Neural cell (in vitro differentiated cells): ENCODE results near the gene B3GNT5. TPM values are rescaled to one million over a fixed set of nuclear protein-coding genes. Genes with fewer than 3 reads are reported as not detected.

Source experiments
- H2AFZ ChIP-seq: fragments of 200-600, 300-800 bp; sonication (generic), shearing (Covaris generic); 2 replicates; pipeline ENCODE4 v1.6.0; 2014; ENCODE audit warnings: low read depth, mild to moderate bottlenecking, antibody characterized with exemption, low read length, moderate library complexity
- H3F3A ChIP-seq: fragments of 200-600 bp; shearing (Covaris generic); 2 replicates; pipeline ENCODE4 v1.6.1; 2016; ENCODE audit warnings: mild to moderate bottlenecking, moderate library complexity, mixed read lengths, antibody characterized with exemption, low read length; ENCODE audit not compliant: insufficient read depth, poor library complexity, severe bottlenecking
- H3K27ac ChIP-seq: fragments of 200-600, 300-800 bp; sonication (generic), shearing (Covaris generic); 2 replicates; pipeline ENCODE4 v1.5.1; 2014; ENCODE audit warnings: mild to moderate bottlenecking, low read length, moderate library complexity
- H3K27me3 ChIP-seq: fragments of 300-800, 200-600 bp; sonication (generic), shearing (Covaris generic); 2 replicates; pipeline ENCODE4 v1.6.0; 2014; ENCODE audit warnings: mild to moderate bottlenecking, low read depth, low read length, moderate library complexity; ENCODE audit not compliant: insufficient read depth
- H3K36me3 ChIP-seq: fragments of 300-800, 200-600 bp; sonication (generic), shearing (Covaris generic); 2 replicates; pipeline ENCODE4 v1.5.1; 2014; ENCODE audit warnings: mild to moderate bottlenecking, antibody characterized with exemption, low read length, moderate library complexity; ENCODE audit not compliant: insufficient read depth
- H3K4me2 ChIP-seq: fragments of 300-800, 200-600 bp; sonication (generic), shearing (Covaris generic); 2 replicates; pipeline ENCODE4 v1.6.0; 2014; ENCODE audit warnings: mild to moderate bottlenecking, low read length
- H3K4me3 ChIP-seq: fragments of 300-800, 200-600 bp; sonication (generic), shearing (Covaris generic); 2 replicates; pipeline ENCODE4 v1.5.1; 2014; ENCODE audit warnings: mild to moderate bottlenecking, low read length, moderate library complexity
- H3K79me2 ChIP-seq: fragments of 200-600 bp; shearing (Covaris generic); replicated peaks from 2 replicates; pipeline ENCODE4 v1.6.0; 2014; ENCODE audit warnings: mild to moderate bottlenecking, low read length, moderate library complexity; ENCODE audit not compliant: insufficient read depth
- H3K9ac ChIP-seq: fragments of 300-800, 200-600 bp; sonication (generic), shearing (Covaris generic); 2 replicates; pipeline ENCODE4 v1.6.1; 2016; ENCODE audit warnings: mild to moderate bottlenecking, low read length, mixed read lengths
- H3K9me2 ChIP-seq: fragments of 200-600 bp; shearing (Covaris generic); 2 replicates; pipeline ENCODE4 v1.6.1; 2016; ENCODE audit warnings: mild to moderate bottlenecking, low read length, mixed read lengths; ENCODE audit not compliant: insufficient read depth
- H3K9me3 ChIP-seq: fragments of 200-600, 300-800 bp; sonication (generic), shearing (Covaris generic); 2 replicates; pipeline ENCODE4 v1.6.1; 2016; ENCODE audit warnings: mild to moderate bottlenecking, mixed run types, low read length, moderate library complexity, mixed read lengths
- H4K20me1 ChIP-seq: fragments of 200-600 bp; shearing (Covaris generic); 2 replicates; pipeline ENCODE4 v1.6.1; 2016; ENCODE audit warnings: mild to moderate bottlenecking, mixed run types; ENCODE audit not compliant: insufficient read depth
- CTCF ChIP-seq: fragments of 450-650 bp; IDR thresholded peaks from 2 replicates; pipeline ENCODE4 v1.5.1; 2014; ENCODE audit warnings: antibody characterized with exemption, mild to moderate bottlenecking, moderate library complexity; ENCODE audit not compliant: poor library complexity, severe bottlenecking
- EP300 ChIP-seq: fragments of 450-650 bp; conservative IDR thresholded peaks from 2 replicates; pipeline ENCODE4 v1.6.1; 2014; ENCODE audit warnings: antibody characterized with exemption, mild to moderate bottlenecking, moderate library complexity; ENCODE audit not compliant: poor library complexity, severe bottlenecking
- EZH2 ChIP-seq: fragments of 200-600, 300-800 bp; shearing (Covaris generic), sonication (generic); IDR thresholded peaks from 2 replicates; pipeline ENCODE4 v1.6.1; 2014; ENCODE audit warnings: antibody characterized with exemption, low read length, borderline replicate concordance, mild to moderate bottlenecking; ENCODE audit not compliant: insufficient read depth, poor library complexity, severe bottlenecking
- MXI1 ChIP-seq: fragments of 450-650 bp; conservative IDR thresholded peaks from 2 replicates; pipeline ENCODE4 v1.6.1; 2014; ENCODE audit warnings: antibody characterized with exemption, mild to moderate bottlenecking; ENCODE audit not compliant: poor library complexity, severe bottlenecking
- POLR2AphosphoS5 ChIP-seq: IDR thresholded peaks from 2 replicates; pipeline ENCODE4 v1.6.1; 2012
- RAD21 ChIP-seq: fragments of 450-650 bp; conservative IDR thresholded peaks from 2 replicates; pipeline ENCODE4 v1.6.1; 2014; ENCODE audit warnings: antibody characterized with exemption, mild to moderate bottlenecking, moderate library complexity
- SMC3 ChIP-seq: fragments of 450-650 bp; conservative IDR thresholded peaks from 2 replicates; pipeline ENCODE4 v1.6.1; 2014; ENCODE audit warnings: antibody characterized with exemption, mild to moderate bottlenecking, moderate library complexity; ENCODE audit not compliant: poor library complexity
- TAF1 ChIP-seq: IDR thresholded peaks from 2 replicates; pipeline ENCODE4 v1.6.1; 2012; ENCODE audit warnings: low read depth
- polyA plus RNA-seq: library from polyadenylated mRNA; depleted of rRNA; stranded (reverse); fragments of >200 nt; gene quantifications from 2 replicates; pipeline ENCODE4 v1.2.3, GENCODE V29; 2014
- TF ChIP-seq, protein P1 (sequence below): IDR thresholded peaks from 2 replicates; pipeline ENCODE4 v1.6.1; 2012; ENCODE audit warnings: borderline replicate concordance

B3GNT5 gene
- polyA plus RNA-seq, 1 donor from 2014 or later: 6.1 TPM

DNA sequence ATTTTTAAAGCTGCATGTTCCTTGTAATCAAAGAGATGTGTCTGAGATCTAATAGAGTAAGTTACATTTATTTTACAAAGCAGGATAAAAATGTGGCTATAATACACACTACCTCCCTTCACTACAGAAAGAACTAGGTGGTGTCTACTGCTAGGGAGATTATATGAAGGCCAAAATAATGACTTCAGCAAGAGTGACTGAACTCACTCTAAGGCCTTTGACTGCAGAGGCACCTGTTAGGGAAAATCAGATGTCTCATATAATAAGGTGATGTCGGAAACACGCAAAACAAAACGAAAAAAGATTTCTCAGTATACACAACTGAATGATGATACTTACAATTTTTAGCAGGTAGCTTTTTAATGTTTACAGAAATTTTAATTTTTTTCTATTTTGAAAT is 19.1 kb downstream of the B3GNT5 start:
- Histone ChIP-seq H4K20me1 (no peaks in the 10 kb centered on the region), H3K79me2 (no peaks in the 10 kb centered on the region)

DNA sequence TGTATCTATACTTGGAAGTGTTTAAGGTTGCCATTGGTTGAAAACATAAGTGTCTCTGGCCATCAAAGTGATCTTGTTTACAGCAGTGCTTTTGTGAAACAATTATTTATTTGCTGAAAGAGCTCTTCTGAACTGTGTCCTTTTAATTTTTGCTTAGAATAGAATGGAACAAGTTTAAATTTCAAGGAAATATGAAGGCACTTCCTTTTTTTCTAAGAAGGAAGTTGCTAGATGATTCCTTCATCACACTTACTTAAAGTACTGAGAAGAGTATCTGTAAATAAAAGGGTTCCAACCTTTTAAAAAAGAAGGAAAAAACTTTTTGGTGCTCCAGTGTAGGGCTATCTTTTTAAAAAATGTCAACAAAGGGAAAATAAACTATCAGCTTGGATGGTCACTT is 19.7 kb downstream of the B3GNT5 start:
- H3K9ac ChIP-seq: no peak overlapping the region
- no peak overlapping the region for H2AFZ ChIP-seq
- no peaks in the 10 kb centered on the region for H3K27me3 ChIP-seq
- peaks cover 12% of the 10 kb centered on the region for H3K36me3 ChIP-seq
- no peaks in the 10 kb centered on the region for H3K79me2 ChIP-seq
- no peak for TF ChIP-seq CTCF
- H3K9me2 ChIP-seq: no peaks in the 10 kb centered on the region
- no peaks in the 10 kb centered on the region for H3F3A ChIP-seq
- H3K9me3 ChIP-seq: no peaks in the 10 kb centered on the region
- H3K4me3 ChIP-seq: no peak overlapping the region
- H3K27ac ChIP-seq: no peak overlapping the region
- no peaks in the 10 kb centered on the region for H4K20me1 ChIP-seq
- H3K4me2 ChIP-seq: no peak overlapping the region

More for the DNA sequence above, 19.1 kb downstream of the B3GNT5 start:
- no peaks in the 10 kb centered on the region for H3F3A ChIP-seq
- no peaks in the 10 kb centered on the region for H3K9me2 ChIP-seq
- H3K4me2 ChIP-seq: no peak overlapping the region
- H3K27me3 ChIP-seq: no peaks in the 10 kb centered on the region
- TF ChIP-seq TAF1 (no peak), POLR2AphosphoS5 (no peak), RAD21 (no peak), EZH2 (no peak), SMC3 (no peak), MXI1 (no peak), CTCF (no peak), EP300 (no peak)
- TF ChIP-seq, protein P1, sequence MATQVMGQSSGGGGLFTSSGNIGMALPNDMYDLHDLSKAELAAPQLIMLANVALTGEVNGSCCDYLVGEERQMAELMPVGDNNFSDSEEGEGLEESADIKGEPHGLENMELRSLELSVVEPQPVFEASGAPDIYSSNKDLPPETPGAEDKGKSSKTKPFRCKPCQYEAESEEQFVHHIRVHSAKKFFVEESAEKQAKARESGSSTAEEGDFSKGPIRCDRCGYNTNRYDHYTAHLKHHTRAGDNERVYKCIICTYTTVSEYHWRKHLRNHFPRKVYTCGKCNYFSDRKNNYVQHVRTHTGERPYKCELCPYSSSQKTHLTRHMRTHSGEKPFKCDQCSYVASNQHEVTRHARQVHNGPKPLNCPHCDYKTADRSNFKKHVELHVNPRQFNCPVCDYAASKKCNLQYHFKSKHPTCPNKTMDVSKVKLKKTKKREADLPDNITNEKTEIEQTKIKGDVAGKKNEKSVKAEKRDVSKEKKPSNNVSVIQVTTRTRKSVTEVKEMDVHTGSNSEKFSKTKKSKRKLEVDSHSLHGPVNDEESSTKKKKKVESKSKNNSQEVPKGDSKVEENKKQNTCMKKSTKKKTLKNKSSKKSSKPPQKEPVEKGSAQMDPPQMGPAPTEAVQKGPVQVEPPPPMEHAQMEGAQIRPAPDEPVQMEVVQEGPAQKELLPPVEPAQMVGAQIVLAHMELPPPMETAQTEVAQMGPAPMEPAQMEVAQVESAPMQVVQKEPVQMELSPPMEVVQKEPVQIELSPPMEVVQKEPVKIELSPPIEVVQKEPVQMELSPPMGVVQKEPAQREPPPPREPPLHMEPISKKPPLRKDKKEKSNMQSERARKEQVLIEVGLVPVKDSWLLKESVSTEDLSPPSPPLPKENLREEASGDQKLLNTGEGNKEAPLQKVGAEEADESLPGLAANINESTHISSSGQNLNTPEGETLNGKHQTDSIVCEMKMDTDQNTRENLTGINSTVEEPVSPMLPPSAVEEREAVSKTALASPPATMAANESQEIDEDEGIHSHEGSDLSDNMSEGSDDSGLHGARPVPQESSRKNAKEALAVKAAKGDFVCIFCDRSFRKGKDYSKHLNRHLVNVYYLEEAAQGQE: no peak
- H3K36me3 ChIP-seq: peaks cover 12% of the 10 kb centered on the region
- no peak overlapping the region for H3K27ac ChIP-seq
- no peak overlapping the region for H2AFZ ChIP-seq
- no peaks in the 10 kb centered on the region for H3K9me3 ChIP-seq
- H3K9ac ChIP-seq: no peak overlapping the region
- H3K4me3 ChIP-seq: no peak overlapping the region
